GM12872 (cell line): ENCODE results near the gene UBXN7.

Experiments used
- CTCF ChIP-seq: IDR thresholded peaks from 3 replicates; pipeline ENCODE4 v1.5.1; 2011; ENCODE audit warnings: low read depth, mild to moderate bottlenecking, low read length, moderate library complexity; ENCODE audit not compliant: insufficient read depth

Gene UBXN7

GRCh38 chr3:196408565-196409300, 23.5 kb downstream of the UBXN7 start:
- no peak for TF ChIP-seq CTCF

GRCh38 chr3:196406811-196407470, 25.3 kb downstream of the UBXN7 start:
- TF ChIP-seq CTCF: no peak

- TF ChIP-seq CTCF: no peak
These were observed 31.9 kb downstream of the UBXN7 start for GRCh38 chr3:196400331-196400730.

GRCh38 chr3:196399485-196399945, 32.7 kb downstream of the UBXN7 start:
- TF ChIP-seq CTCF: no peak

- no peak for TF ChIP-seq CTCF
These were observed 33.4 kb downstream of the UBXN7 start for GRCh38 chr3:196398782-196399181.

- no peak for TF ChIP-seq CTCF
These were observed 34.3 kb downstream of the UBXN7 start for GRCh38 chr3:196397941-196398340.

GRCh38 chr3:196390116-196390515, 42.1 kb downstream of the UBXN7 start:
- TF ChIP-seq CTCF: no peak
